ENCODE data around the gene INPP5A.
A peak's percentile ranks its signal among the peaks of the same experiment; 100 is the strongest.

The INPP5A gene

GRCh38 chr10:132722394-132723329 is 185.1 kb downstream of the INPP5A start:
- H3K36me3 ChIP-seq (replicated peaks in 1 of 2; ENCODE audit: control insufficient read depth in 2 of 2, insufficient read depth in 2 of 2, low read length in 2 of 2), result peaks cover 0 to 6% of the 10 kb centered on the region in 2 donors
- H3K4me2 ChIP-seq (ENCODE audit: insufficient read depth, low read length, poor library complexity, severe bottlenecking), result no peak overlapping the region
- H3K4ac ChIP-seq (ENCODE audit: low read length), result no peak overlapping the region
- no peak overlapping the region for H2BK12ac ChIP-seq (ENCODE audit: low read length)
- H3K27me3 ChIP-seq (ENCODE audit: control insufficient read depth in 3 of 3, insufficient read depth in 3 of 3, low read depth in 1 of 3, low read length in 3 of 3), result no peaks in the 10 kb centered on the region
- H2BK15ac ChIP-seq (ENCODE audit: low read length), result no peak overlapping the region
- H3K9me3 ChIP-seq (replicated peaks in 1 of 2; ENCODE audit: control insufficient read depth in 2 of 2, insufficient read depth in 1 of 2, low read depth in 1 of 2, low read length in 2 of 2), result peaks cover 0 to 2% of the 10 kb centered on the region in 2 donors
- no peak overlapping the region for H3K4me3 ChIP-seq (ENCODE audit: low read length in 2 of 2)
- H3K14ac ChIP-seq (ENCODE audit: low read length), result peak overlapping the region; percentile 6
- peak overlapping the region; percentile 43 for H4K8ac ChIP-seq (ENCODE audit: low read depth, low read length)
- no peak overlapping the region for H2BK5ac ChIP-seq (ENCODE audit: low read length)
- WGBS, 2 donors (ENCODE audit: extremely low coverage in 2 of 2, insufficient read length in 2 of 2, insufficient replicate concordance in 1 of 2), result no CpG with 5 or more reads among the region's 48 CpGs
- H3K23ac ChIP-seq (ENCODE audit: low read depth, low read length, poor library complexity), result peak overlapping the region; percentile 85
- peak overlapping the region; percentile 70 for H2AK5ac ChIP-seq (ENCODE audit: low read depth, low read length)
- no peak overlapping the region for H2BK120ac ChIP-seq (ENCODE audit: low read depth, low read length)
- DNase-seq (ENCODE audit: low spot score), result no peak
- H4K91ac ChIP-seq (ENCODE audit: low read depth, low read length, poor library complexity), result no peak overlapping the region
- H3K27ac ChIP-seq (replicated peaks; ENCODE audit: low read length), result no peak overlapping the region
- peaks cover 6% of the 10 kb centered on the region for H3K79me1 ChIP-seq (ENCODE audit: low read depth, low read length)
- H3K9ac ChIP-seq (ENCODE audit: low read depth, low read length, poor library complexity), result no peak overlapping the region
- H3K4me1 ChIP-seq (ENCODE audit: control insufficient read depth in 2 of 2, insufficient read depth in 1 of 2, low read depth in 1 of 2, low read length in 2 of 2), result peaks cover 6 to 11% of the 10 kb centered on the region in 2 donors
- H2AFZ ChIP-seq (ENCODE audit: low read length), result peak overlapping the region; percentile 73
- H3K18ac ChIP-seq (ENCODE audit: low read length), result peak overlapping the region; percentile 76

GRCh38 chr10:132723330-132723970 is 185.9 kb downstream of the INPP5A start:
- peak overlapping the region; percentile 85 for H3K23ac ChIP-seq (ENCODE audit: low read depth, low read length, poor library complexity)
- H3K4me1 ChIP-seq (ENCODE audit: control insufficient read depth in 2 of 2, insufficient read depth in 1 of 2, low read depth in 1 of 2, low read length in 2 of 2), result peaks cover 6 to 11% of the 10 kb centered on the region in 2 donors
- no peak for DNase-seq (ENCODE audit: low spot score)
- H3K27ac ChIP-seq (replicated peaks; ENCODE audit: low read length), result no peak overlapping the region
- H3K79me1 ChIP-seq (ENCODE audit: low read depth, low read length), result peaks cover 6% of the 10 kb centered on the region
- no CpG with 5 or more reads among the region's 29 CpGs for WGBS, 2 donors (ENCODE audit: extremely low coverage in 2 of 2, insufficient read length in 2 of 2, insufficient replicate concordance in 1 of 2)
- peak overlapping the region; percentile 70 for H2AK5ac ChIP-seq (ENCODE audit: low read depth, low read length)
- no peak overlapping the region for H3K4me2 ChIP-seq (ENCODE audit: insufficient read depth, low read length, poor library complexity, severe bottlenecking)
- H2BK5ac ChIP-seq (ENCODE audit: low read length), result no peak overlapping the region
- H2BK12ac ChIP-seq (ENCODE audit: low read length), result no peak overlapping the region
- H3K9ac ChIP-seq (ENCODE audit: low read depth, low read length, poor library complexity), result no peak overlapping the region
- H3K14ac ChIP-seq (ENCODE audit: low read length), result peak overlapping the region; percentile 6
- no peak overlapping the region for H3K4ac ChIP-seq (ENCODE audit: low read length)
- H4K8ac ChIP-seq (ENCODE audit: low read depth, low read length), result peak overlapping the region; percentile 43
- H2BK15ac ChIP-seq (ENCODE audit: low read length), result no peak overlapping the region
- H2BK120ac ChIP-seq (ENCODE audit: low read depth, low read length), result no peak overlapping the region
- H2AFZ ChIP-seq (ENCODE audit: low read length), result no peak overlapping the region
- H3K4me3 ChIP-seq (ENCODE audit: low read length in 2 of 2), result no peak overlapping the region
- H3K9me3 ChIP-seq (replicated peaks in 1 of 2; ENCODE audit: control insufficient read depth in 2 of 2, insufficient read depth in 1 of 2, low read depth in 1 of 2, low read length in 2 of 2), result peaks cover 0 to 2% of the 10 kb centered on the region in 2 donors
- peaks cover 0 to 11% of the 10 kb centered on the region in 2 donors for H3K36me3 ChIP-seq (replicated peaks in 1 of 2; ENCODE audit: control insufficient read depth in 2 of 2, insufficient read depth in 2 of 2, low read length in 2 of 2)
- H4K91ac ChIP-seq (ENCODE audit: low read depth, low read length, poor library complexity), result no peak overlapping the region
- H3K18ac ChIP-seq (ENCODE audit: low read length), result peak overlapping the region; percentile 48
- H3K27me3 ChIP-seq (ENCODE audit: control insufficient read depth in 3 of 3, insufficient read depth in 3 of 3, low read depth in 1 of 3, low read length in 3 of 3), result peaks cover 0 to 2% (median 0%) of the 10 kb centered on the region in 3 experiments

- no peak overlapping the region for H2AFZ ChIP-seq (ENCODE audit: low read length)
- no peak overlapping the region for H2BK15ac ChIP-seq (ENCODE audit: low read length)
- H3K27me3 ChIP-seq (ENCODE audit: control insufficient read depth in 3 of 3, insufficient read depth in 3 of 3, low read depth in 1 of 3, low read length in 3 of 3), result peaks cover 0 to 2% (median 0%) of the 10 kb centered on the region in 3 experiments
- H3K9me3 ChIP-seq (replicated peaks in 1 of 2; ENCODE audit: control insufficient read depth in 2 of 2, insufficient read depth in 1 of 2, low read depth in 1 of 2, low read length in 2 of 2), result peaks cover 0 to 2% of the 10 kb centered on the region in 2 donors
- no peak overlapping the region for H3K14ac ChIP-seq (ENCODE audit: low read length)
- H3K27ac ChIP-seq (replicated peaks; ENCODE audit: low read length), result no peak overlapping the region
- no peak for DNase-seq (ENCODE audit: low spot score)
- no CpG with 5 or more reads among the region's 9 CpGs for WGBS, 2 donors (ENCODE audit: extremely low coverage in 2 of 2, insufficient read length in 2 of 2, insufficient replicate concordance in 1 of 2)
- H3K18ac ChIP-seq (ENCODE audit: low read length), result no peak overlapping the region
- H4K8ac ChIP-seq (ENCODE audit: low read depth, low read length), result no peak overlapping the region
- peaks cover 0 to 11% of the 10 kb centered on the region in 2 donors for H3K36me3 ChIP-seq (replicated peaks in 1 of 2; ENCODE audit: control insufficient read depth in 2 of 2, insufficient read depth in 2 of 2, low read length in 2 of 2)
- no peak overlapping the region for H3K4me3 ChIP-seq (ENCODE audit: low read length in 2 of 2)
- peaks cover 6% of the 10 kb centered on the region for H3K79me1 ChIP-seq (ENCODE audit: low read depth, low read length)
- H3K4me1 ChIP-seq (ENCODE audit: control insufficient read depth in 2 of 2, insufficient read depth in 1 of 2, low read depth in 1 of 2, low read length in 2 of 2), result peaks cover 6 to 11% of the 10 kb centered on the region in 2 donors
- H3K4me2 ChIP-seq (ENCODE audit: insufficient read depth, low read length, poor library complexity, severe bottlenecking), result no peak overlapping the region
- H3K9ac ChIP-seq (ENCODE audit: low read depth, low read length, poor library complexity), result no peak overlapping the region
- H3K23ac ChIP-seq (ENCODE audit: low read depth, low read length, poor library complexity), result no peak overlapping the region
- no peak overlapping the region for H2BK5ac ChIP-seq (ENCODE audit: low read length)
- H2BK12ac ChIP-seq (ENCODE audit: low read length), result no peak overlapping the region
- no peak overlapping the region for H4K91ac ChIP-seq (ENCODE audit: low read depth, low read length, poor library complexity)
- no peak overlapping the region for H2BK120ac ChIP-seq (ENCODE audit: low read depth, low read length)
- H3K4ac ChIP-seq (ENCODE audit: low read length), result no peak overlapping the region
- H2AK5ac ChIP-seq (ENCODE audit: low read depth, low read length), result no peak overlapping the region
Observed at GRCh38 chr10:132724446-132724845, 186.9 kb downstream of the INPP5A start.

- Histone ChIP-seq H4K91ac (ENCODE audit: low read depth, low read length, poor library complexity) (no peak overlapping the region), H4K8ac (ENCODE audit: low read depth, low read length) (no peak overlapping the region), H3K27ac (replicated peaks; ENCODE audit: low read length) (no peak overlapping the region), H3K9ac (ENCODE audit: low read depth, low read length, poor library complexity) (no peak overlapping the region), H3K18ac (ENCODE audit: low read length) (no peak overlapping the region), H3K4ac (ENCODE audit: low read length) (no peak overlapping the region), H2BK12ac (ENCODE audit: low read length) (no peak overlapping the region), H3K14ac (ENCODE audit: low read length) (peak overlapping the region; percentile 99), H3K23ac (ENCODE audit: low read depth, low read length, poor library complexity) (no peak overlapping the region), H2BK15ac (ENCODE audit: low read length) (no peak overlapping the region), H3K27me3 (ENCODE audit: control insufficient read depth in 3 of 3, insufficient read depth in 3 of 3, low read depth in 1 of 3, low read length in 3 of 3) (peaks cover 0 to 2% (median 0%) of the 10 kb centered on the region in 3 experiments), H2AFZ (ENCODE audit: low read length) (no peak overlapping the region), H2AK5ac (ENCODE audit: low read depth, low read length) (no peak overlapping the region), H3K4me2 (ENCODE audit: insufficient read depth, low read length, poor library complexity, severe bottlenecking) (no peak overlapping the region), H2BK120ac (ENCODE audit: low read depth, low read length) (no peak overlapping the region), H3K79me1 (ENCODE audit: low read depth, low read length) (peaks cover 6% of the 10 kb centered on the region), H2BK5ac (ENCODE audit: low read length) (no peak overlapping the region), H3K4me1 (ENCODE audit: control insufficient read depth in 2 of 2, insufficient read depth in 1 of 2, low read depth in 1 of 2, low read length in 2 of 2) (peaks cover 6 to 11% of the 10 kb centered on the region in 2 donors), H3K4me3 (ENCODE audit: low read length in 2 of 2) (no peak overlapping the region), H3K9me3 (replicated peaks in 1 of 2; ENCODE audit: control insufficient read depth in 2 of 2, insufficient read depth in 1 of 2, low read depth in 1 of 2, low read length in 2 of 2) (peaks cover 0 to 2% of the 10 kb centered on the region in 2 donors), H3K36me3 (replicated peaks in 1 of 2; ENCODE audit: control insufficient read depth in 2 of 2, insufficient read depth in 2 of 2, low read length in 2 of 2) (peaks cover 0 to 11% of the 10 kb centered on the region in 2 donors)
- DNase-seq (ENCODE audit: low spot score), result no peak
- no CpG with 5 or more reads among the region's 16 CpGs for WGBS, 2 donors (ENCODE audit: extremely low coverage in 2 of 2, insufficient read length in 2 of 2, insufficient replicate concordance in 1 of 2)
Observed at GRCh38 chr10:132725202-132725601, 187.6 kb downstream of the INPP5A start.

Data from neuronal stem cell (in vitro differentiated cells).